Lower leg skin (tissue), 3 donors: ENCODE data around the gene CCDC70.

Experiments
- POLR2A ChIP-seq, 2 donors: fragments of 450-650 bp; IDR thresholded peaks; one replicate each; pipeline ENCODE4 v1.6.1; 2016 to 2017; ENCODE audit warnings: antibody characterized with exemption in 2 of 2, mild to moderate bottlenecking in 1 of 2, moderate library complexity in 1 of 2
- TF ChIP-seq, protein P1 (sequence below), 3 donors: fragments of 450-650 bp; IDR thresholded peaks; one replicate each; pipeline ENCODE4 v1.5.1; 2016; ENCODE audit warnings: antibody characterized with exemption in 3 of 3, mild to moderate bottlenecking in 3 of 3, moderate library complexity in 2 of 3

DNA sequence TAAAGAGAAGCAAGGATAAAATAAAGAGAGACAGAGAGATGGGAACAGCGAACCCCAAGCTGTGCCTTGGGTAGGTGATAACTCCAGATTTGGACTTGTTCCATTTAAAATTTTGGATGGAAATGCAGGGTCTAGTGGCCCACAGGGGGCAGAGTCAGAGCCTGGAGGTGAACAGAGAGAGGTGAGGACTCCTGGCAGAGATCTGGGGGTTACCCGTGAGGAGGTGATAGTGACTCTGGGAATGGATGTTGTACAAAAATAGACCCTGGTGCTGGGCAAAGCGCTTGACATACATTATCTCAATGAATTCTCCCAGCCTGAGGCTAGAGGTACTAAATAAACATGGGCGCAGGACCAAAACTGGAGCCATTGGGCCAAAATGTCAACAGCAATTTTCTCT is 43.5 kb upstream of the CCDC70 start:
- TF ChIP-seq, protein P1, sequence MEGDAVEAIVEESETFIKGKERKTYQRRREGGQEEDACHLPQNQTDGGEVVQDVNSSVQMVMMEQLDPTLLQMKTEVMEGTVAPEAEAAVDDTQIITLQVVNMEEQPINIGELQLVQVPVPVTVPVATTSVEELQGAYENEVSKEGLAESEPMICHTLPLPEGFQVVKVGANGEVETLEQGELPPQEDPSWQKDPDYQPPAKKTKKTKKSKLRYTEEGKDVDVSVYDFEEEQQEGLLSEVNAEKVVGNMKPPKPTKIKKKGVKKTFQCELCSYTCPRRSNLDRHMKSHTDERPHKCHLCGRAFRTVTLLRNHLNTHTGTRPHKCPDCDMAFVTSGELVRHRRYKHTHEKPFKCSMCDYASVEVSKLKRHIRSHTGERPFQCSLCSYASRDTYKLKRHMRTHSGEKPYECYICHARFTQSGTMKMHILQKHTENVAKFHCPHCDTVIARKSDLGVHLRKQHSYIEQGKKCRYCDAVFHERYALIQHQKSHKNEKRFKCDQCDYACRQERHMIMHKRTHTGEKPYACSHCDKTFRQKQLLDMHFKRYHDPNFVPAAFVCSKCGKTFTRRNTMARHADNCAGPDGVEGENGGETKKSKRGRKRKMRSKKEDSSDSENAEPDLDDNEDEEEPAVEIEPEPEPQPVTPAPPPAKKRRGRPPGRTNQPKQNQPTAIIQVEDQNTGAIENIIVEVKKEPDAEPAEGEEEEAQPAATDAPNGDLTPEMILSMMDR (IDR thresholded peaks at IDR 0.05) = no peak
- TF ChIP-seq POLR2A (IDR thresholded peaks at IDR 0.05) = no peak
